ENCODE data around the gene SLC2A2.

SLC2A2 gene

DNA sequence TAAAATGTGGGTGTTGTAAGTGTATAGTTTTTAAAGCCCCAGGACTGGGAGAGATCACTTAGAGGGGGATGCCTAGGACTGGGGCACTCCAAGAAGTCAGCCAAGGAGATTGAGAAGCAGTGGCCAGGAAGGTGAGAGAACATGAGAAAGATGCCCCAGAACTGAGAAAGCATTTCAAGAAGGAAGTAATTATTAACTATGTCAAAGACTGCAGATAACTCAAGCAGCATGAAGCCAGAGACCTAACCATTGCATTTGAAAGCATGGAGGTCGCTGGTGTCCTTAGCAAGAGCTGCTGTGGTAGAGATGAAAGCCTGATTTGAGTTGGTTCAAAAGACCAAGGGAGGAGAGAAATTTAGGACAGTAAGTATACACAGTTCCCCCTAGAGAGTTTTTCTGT, 30.6 kb upstream of the SLC2A2 start:
- H3K9me3 ChIP-seq (ENCODE audit: control insufficient read depth, low read length), result no peaks in the 10 kb centered on the region
- H3K36me3 ChIP-seq (ENCODE audit: control insufficient read depth, insufficient read depth, low read length), result no peaks in the 10 kb centered on the region
- no peak for DNase-seq
- H3K4me3 ChIP-seq (ENCODE audit: insufficient read depth, low read depth, low read length, poor library complexity, severe bottlenecking), result no peak overlapping the region
- H3K27ac ChIP-seq (ENCODE audit: insufficient read depth, low read length, poor library complexity, severe bottlenecking), result no peak overlapping the region
- no peaks in the 10 kb centered on the region for H3K27me3 ChIP-seq (replicated peaks; ENCODE audit: control insufficient read depth, insufficient read depth, low read length, poor library complexity, severe bottlenecking)
- no peaks in the 10 kb centered on the region for H3K4me1 ChIP-seq (ENCODE audit: control insufficient read depth, insufficient read depth, low read length, poor library complexity, severe bottlenecking)

DNA sequence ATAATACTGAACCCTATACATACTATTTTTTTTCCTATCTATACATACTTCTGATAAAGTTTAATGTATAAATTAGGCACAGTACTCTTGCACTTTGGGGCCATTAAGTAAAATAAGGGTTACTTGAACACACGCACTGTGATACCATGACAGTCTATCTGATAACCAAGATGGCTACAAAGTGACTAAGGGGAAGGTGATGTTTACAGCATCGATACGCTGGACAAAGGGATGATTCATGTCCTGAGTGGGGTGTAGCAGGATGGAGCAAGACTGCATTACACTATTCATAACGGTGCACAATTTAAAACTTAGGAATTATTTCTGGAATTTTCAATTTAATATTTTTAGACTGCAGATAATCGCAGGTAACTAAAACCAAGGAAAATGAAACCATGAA, 30.0 kb upstream of the SLC2A2 start:
- no peak overlapping the region for H3K27ac ChIP-seq (ENCODE audit: insufficient read depth, low read length, poor library complexity, severe bottlenecking)
- no peaks in the 10 kb centered on the region for H3K4me1 ChIP-seq (ENCODE audit: control insufficient read depth, insufficient read depth, low read length, poor library complexity, severe bottlenecking)
- H3K36me3 ChIP-seq (ENCODE audit: control insufficient read depth, insufficient read depth, low read length), result no peaks in the 10 kb centered on the region
- DNase-seq, result no peak
- no peaks in the 10 kb centered on the region for H3K9me3 ChIP-seq (ENCODE audit: control insufficient read depth, low read length)
- H3K27me3 ChIP-seq (replicated peaks; ENCODE audit: control insufficient read depth, insufficient read depth, low read length, poor library complexity, severe bottlenecking), result no peaks in the 10 kb centered on the region
- no peak overlapping the region for H3K4me3 ChIP-seq (ENCODE audit: insufficient read depth, low read depth, low read length, poor library complexity, severe bottlenecking)

DNA sequence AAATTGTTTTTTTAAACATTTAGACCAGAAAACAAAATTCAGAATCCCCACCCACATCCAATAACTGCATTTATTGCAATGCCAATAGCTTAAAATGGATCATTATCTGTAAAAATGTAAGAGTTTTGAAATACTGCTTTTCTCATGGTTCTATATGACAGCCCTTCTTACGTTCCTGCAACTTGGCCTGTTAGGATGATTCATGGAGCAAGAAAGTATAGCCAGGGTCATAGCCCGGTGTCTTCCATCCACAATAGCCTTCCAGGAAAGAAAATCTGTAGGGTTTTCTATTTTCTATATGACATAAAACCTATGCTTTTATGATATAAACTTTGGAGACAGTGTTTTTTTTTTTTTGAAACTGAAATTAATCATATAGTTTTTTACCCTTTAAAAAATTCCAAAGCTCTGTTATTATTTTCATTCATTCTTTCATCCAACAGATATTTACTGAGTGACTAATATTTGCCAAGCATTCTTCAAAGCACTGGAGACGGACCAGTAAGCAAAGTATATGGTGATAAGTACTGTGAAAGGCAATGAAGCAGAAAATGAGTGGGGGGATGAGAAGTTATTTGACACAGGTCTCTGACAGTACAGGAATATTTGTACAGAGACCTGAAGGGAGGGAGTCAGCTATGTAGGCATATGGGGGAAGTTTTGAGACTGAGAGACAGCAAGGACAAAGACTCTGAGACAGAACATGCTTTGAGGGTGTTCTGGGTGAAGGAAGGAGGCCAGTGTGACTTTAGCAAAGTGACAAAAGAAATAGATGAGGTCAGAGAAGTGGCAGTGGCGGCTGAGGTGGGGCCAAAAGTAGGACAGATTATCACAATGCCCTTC, 29.0 kb upstream of the SLC2A2 start:
- no peak for DNase-seq
- H3K27ac ChIP-seq (ENCODE audit: insufficient read depth, low read length, poor library complexity, severe bottlenecking), result no peak overlapping the region
- H3K27me3 ChIP-seq (replicated peaks; ENCODE audit: control insufficient read depth, insufficient read depth, low read length, poor library complexity, severe bottlenecking), result no peaks in the 10 kb centered on the region
- no peak overlapping the region for H3K4me3 ChIP-seq (ENCODE audit: insufficient read depth, low read depth, low read length, poor library complexity, severe bottlenecking)
- no peaks in the 10 kb centered on the region for H3K36me3 ChIP-seq (ENCODE audit: control insufficient read depth, insufficient read depth, low read length)
- H3K9me3 ChIP-seq (ENCODE audit: control insufficient read depth, low read length), result no peaks in the 10 kb centered on the region
- no peaks in the 10 kb centered on the region for H3K4me1 ChIP-seq (ENCODE audit: control insufficient read depth, insufficient read depth, low read length, poor library complexity, severe bottlenecking)

DNA sequence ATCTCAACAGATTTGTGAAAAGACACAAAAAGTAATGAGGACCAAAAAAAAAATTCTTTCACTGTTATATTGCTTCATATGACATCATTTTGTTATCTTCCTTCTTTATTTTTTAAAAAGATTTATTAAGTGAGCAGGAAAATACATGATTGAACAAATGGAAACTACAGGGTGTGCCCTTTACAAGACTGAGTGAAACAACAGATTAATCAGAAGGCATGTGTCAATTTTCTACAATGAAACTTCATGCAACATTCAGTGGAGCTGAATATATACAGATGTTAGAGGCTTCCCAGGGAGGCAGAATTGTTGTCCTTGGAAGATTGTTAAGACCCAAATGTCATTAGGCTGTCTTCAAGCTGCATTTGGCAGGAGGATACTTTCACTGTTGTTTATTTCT, 28.4 kb upstream of the SLC2A2 start:
- no peaks in the 10 kb centered on the region for H3K27me3 ChIP-seq (replicated peaks; ENCODE audit: control insufficient read depth, insufficient read depth, low read length, poor library complexity, severe bottlenecking)
- DNase-seq, result no peak
- H3K4me3 ChIP-seq (ENCODE audit: insufficient read depth, low read depth, low read length, poor library complexity, severe bottlenecking), result no peak overlapping the region
- no peaks in the 10 kb centered on the region for H3K9me3 ChIP-seq (ENCODE audit: control insufficient read depth, low read length)
- H3K27ac ChIP-seq (ENCODE audit: insufficient read depth, low read length, poor library complexity, severe bottlenecking), result no peak overlapping the region
- H3K36me3 ChIP-seq (ENCODE audit: control insufficient read depth, insufficient read depth, low read length), result no peaks in the 10 kb centered on the region
- H3K4me1 ChIP-seq (ENCODE audit: control insufficient read depth, insufficient read depth, low read length, poor library complexity, severe bottlenecking), result no peaks in the 10 kb centered on the region

DNA sequence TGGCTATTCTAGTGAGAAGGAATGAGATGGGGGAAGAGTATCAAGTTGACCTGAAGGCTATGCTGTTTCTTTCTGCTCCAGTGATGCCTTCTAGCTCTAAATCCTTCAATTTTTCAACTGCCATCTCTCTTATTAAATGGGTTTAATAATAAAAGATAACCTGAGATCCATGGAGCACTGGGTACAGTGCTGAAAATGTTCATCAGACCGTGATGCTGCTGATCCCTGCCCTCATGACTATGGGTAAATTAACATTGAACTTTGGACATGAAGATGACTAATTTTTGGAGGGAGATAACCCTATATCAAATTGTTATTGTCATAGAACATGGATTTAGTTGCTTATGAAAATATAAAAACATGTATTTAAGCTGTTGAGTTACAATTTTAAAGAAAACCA, 27.7 kb upstream of the SLC2A2 start:
- DNase-seq, result no peak
- Histone ChIP-seq H3K27me3 (replicated peaks; ENCODE audit: control insufficient read depth, insufficient read depth, low read length, poor library complexity, severe bottlenecking) (no peaks in the 10 kb centered on the region), H3K36me3 (ENCODE audit: control insufficient read depth, insufficient read depth, low read length) (no peaks in the 10 kb centered on the region), H3K9me3 (ENCODE audit: control insufficient read depth, low read length) (no peaks in the 10 kb centered on the region), H3K4me1 (ENCODE audit: control insufficient read depth, insufficient read depth, low read length, poor library complexity, severe bottlenecking) (no peaks in the 10 kb centered on the region), H3K4me3 (ENCODE audit: insufficient read depth, low read depth, low read length, poor library complexity, severe bottlenecking) (no peak overlapping the region), H3K27ac (ENCODE audit: insufficient read depth, low read length, poor library complexity, severe bottlenecking) (no peak overlapping the region)

DNA sequence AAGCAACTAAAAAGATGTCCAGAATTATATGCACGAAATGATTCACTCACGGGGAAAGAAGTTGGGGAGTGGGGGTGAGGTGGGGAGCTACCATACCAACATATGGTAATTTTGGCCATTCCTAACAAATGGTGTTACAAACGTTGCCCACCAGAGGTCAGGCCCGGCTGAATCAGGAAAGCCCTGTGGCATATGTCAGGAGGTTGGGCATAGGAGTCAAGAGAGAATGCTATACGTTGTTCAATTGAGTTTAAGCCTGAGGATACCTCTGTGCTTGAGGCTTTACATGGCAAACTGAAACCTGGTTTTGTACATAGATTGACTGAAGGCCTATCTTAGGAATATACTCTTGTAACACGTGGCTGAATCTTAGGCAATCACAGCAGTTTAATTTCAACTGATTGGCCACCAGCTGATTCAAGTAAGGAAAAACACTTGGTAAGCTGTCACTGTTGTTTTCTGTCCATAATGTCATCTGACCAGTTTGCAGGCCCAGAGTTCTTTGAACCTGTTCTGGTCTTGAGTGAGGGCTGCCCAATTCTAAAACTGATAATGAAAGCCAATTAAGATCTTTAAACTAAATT, 23.4 kb upstream of the SLC2A2 start:
- DNase-seq, result peak in 1 of 3 donors; percentile 9
- H3K4me3 ChIP-seq (ENCODE audit: insufficient read depth, low read depth, low read length, poor library complexity, severe bottlenecking), result no peak overlapping the region
- H3K27me3 ChIP-seq (replicated peaks; ENCODE audit: control insufficient read depth, insufficient read depth, low read length, poor library complexity, severe bottlenecking), result no peaks in the 10 kb centered on the region
- no peaks in the 10 kb centered on the region for H3K9me3 ChIP-seq (ENCODE audit: control insufficient read depth, low read length)
- no peak overlapping the region for H3K27ac ChIP-seq (ENCODE audit: insufficient read depth, low read length, poor library complexity, severe bottlenecking)
- H3K4me1 ChIP-seq (ENCODE audit: control insufficient read depth, insufficient read depth, low read length, poor library complexity, severe bottlenecking), result no peaks in the 10 kb centered on the region
- no peaks in the 10 kb centered on the region for H3K36me3 ChIP-seq (ENCODE audit: control insufficient read depth, insufficient read depth, low read length)

DNA sequence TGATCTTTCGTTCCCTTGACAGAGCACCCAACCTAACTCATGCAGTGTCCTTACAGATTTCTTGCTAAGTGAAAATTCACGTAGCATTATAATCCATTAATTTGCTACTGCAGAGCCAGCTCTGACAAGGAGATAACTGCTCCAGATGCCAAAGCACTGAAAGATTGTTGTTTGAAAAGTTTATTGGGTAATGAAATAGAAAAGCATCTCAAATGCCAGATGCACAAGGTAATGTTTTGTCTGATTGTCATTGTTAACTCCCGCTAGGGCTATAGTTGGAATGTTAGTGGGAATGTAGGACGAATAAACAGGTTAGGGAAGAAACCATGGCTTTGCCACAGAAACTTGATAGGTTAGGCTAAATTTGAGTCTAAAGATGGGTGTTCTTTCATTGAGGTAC, 20.2 kb upstream of the SLC2A2 start:
- no peaks in the 10 kb centered on the region for H3K27me3 ChIP-seq (replicated peaks; ENCODE audit: control insufficient read depth, insufficient read depth, low read length, poor library complexity, severe bottlenecking)
- no peak for DNase-seq
- H3K27ac ChIP-seq (ENCODE audit: insufficient read depth, low read length, poor library complexity, severe bottlenecking), result no peak overlapping the region

DNA sequence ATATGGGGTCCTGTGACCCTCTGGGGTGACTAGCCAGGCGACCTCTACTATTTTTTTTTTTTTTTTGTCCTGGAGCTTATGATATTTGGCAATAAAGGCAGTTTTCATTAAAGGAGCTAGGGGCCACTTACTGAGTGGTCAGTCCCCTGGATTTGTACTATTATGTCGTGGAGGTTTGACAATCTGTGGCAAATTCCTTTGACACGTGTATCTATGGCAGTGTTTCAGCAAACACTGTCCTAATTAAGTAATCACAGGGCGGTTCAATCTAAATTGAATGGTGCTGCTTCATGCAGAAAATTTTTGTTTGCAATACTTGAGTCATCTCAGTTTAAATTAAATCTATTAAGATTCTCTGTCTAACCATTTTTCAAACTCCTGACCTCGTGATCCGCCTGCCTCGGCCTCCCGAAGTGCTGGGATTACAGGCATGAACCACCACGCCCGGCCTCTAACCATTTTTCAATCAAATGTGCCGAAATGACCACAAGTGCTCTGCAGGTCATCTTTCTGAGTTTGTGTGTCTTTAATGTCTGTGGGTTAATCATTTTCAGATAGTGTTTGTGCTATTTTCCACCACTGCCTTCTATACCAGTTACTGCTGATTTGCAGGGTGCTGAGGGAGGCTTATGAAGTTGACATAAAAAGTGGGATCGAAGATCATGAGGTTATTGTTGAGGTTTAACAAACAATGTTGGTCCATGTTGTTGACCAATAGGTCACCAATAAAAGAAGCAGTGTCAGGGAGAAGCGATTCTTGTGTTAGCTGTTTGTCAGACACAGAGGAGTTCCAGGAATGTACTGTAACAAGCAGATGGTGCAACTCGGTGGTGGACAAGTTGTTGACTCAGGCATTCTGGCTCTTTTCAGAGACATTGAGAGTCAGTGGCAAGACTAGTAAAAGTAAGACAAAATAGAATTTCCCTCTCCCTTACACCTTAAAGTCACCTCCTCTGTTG, 18.6 kb upstream of the SLC2A2 start:
- Histone ChIP-seq H3K4me1 (ENCODE audit: control insufficient read depth, insufficient read depth, low read length, poor library complexity, severe bottlenecking) (no peaks in the 10 kb centered on the region), H3K4me3 (ENCODE audit: insufficient read depth, low read depth, low read length, poor library complexity, severe bottlenecking) (no peak overlapping the region), H3K27me3 (replicated peaks; ENCODE audit: control insufficient read depth, insufficient read depth, low read length, poor library complexity, severe bottlenecking) (no peaks in the 10 kb centered on the region), H3K9me3 (ENCODE audit: control insufficient read depth, low read length) (no peaks in the 10 kb centered on the region), H3K27ac (ENCODE audit: insufficient read depth, low read length, poor library complexity, severe bottlenecking) (no peak overlapping the region), H3K36me3 (ENCODE audit: control insufficient read depth, insufficient read depth, low read length) (no peaks in the 10 kb centered on the region)
- no peak for DNase-seq

More for the DNA sequence above, 20.2 kb upstream of the SLC2A2 start:
- no peaks in the 10 kb centered on the region for H3K36me3 ChIP-seq (ENCODE audit: control insufficient read depth, insufficient read depth, low read length)
- no peaks in the 10 kb centered on the region for H3K4me1 ChIP-seq (ENCODE audit: control insufficient read depth, insufficient read depth, low read length, poor library complexity, severe bottlenecking)
- H3K4me3 ChIP-seq (ENCODE audit: insufficient read depth, low read depth, low read length, poor library complexity, severe bottlenecking), result no peak overlapping the region
- H3K9me3 ChIP-seq (ENCODE audit: control insufficient read depth, low read length), result no peaks in the 10 kb centered on the region

DNA sequence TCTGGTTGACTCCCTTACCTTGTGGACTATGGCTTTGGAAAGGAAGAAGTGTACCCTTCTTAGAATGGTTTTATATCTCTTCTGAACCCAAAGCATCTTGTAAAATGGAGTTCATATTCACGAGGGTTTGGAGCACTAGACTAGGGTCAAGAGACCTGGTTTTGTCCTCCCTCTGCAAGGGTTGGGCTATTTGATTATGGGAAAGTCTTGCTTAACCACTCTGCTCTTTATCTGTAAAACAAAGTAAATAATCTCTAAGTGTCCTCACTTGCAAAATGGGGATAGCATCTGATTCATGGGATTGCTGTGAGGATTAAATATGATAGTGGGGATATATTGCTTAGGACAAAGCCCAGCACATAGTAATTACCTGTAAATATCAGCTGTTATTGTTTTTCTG, 17.9 kb upstream of the SLC2A2 start:
- no peak for DNase-seq
- Histone ChIP-seq H3K36me3 (ENCODE audit: control insufficient read depth, insufficient read depth, low read length) (no peaks in the 10 kb centered on the region), H3K9me3 (ENCODE audit: control insufficient read depth, low read length) (no peaks in the 10 kb centered on the region), H3K4me3 (ENCODE audit: insufficient read depth, low read depth, low read length, poor library complexity, severe bottlenecking) (no peak overlapping the region), H3K4me1 (ENCODE audit: control insufficient read depth, insufficient read depth, low read length, poor library complexity, severe bottlenecking) (no peaks in the 10 kb centered on the region), H3K27ac (ENCODE audit: insufficient read depth, low read length, poor library complexity, severe bottlenecking) (no peak overlapping the region), H3K27me3 (replicated peaks; ENCODE audit: control insufficient read depth, insufficient read depth, low read length, poor library complexity, severe bottlenecking) (no peaks in the 10 kb centered on the region)

DNA sequence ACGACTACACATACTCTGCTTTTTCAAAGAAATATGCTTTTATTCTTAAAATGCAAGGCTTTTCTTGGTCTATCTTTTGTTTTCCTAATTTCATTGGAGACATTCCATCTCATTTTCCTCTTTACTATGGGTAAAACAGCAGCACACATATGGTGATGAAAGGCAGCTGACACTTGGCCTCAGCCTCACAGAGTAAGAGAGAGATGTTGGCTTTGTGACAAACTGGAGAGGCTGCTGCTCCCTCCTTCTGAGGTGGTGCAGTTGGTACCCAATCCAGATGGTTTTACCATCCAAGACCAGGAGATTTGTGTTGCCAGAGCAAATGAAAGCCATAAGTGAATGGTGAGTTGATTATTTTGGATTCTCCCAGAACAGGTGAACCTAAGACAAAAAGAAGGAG, 13.2 kb upstream of the SLC2A2 start:
- Histone ChIP-seq H3K4me1 (ENCODE audit: control insufficient read depth, insufficient read depth, low read length, poor library complexity, severe bottlenecking) (no peaks in the 10 kb centered on the region), H3K27ac (ENCODE audit: insufficient read depth, low read length, poor library complexity, severe bottlenecking) (no peak overlapping the region), H3K27me3 (replicated peaks; ENCODE audit: control insufficient read depth, insufficient read depth, low read length, poor library complexity, severe bottlenecking) (no peaks in the 10 kb centered on the region), H3K36me3 (ENCODE audit: control insufficient read depth, insufficient read depth, low read length) (no peaks in the 10 kb centered on the region), H3K4me3 (ENCODE audit: insufficient read depth, low read depth, low read length, poor library complexity, severe bottlenecking) (no peak overlapping the region), H3K9me3 (ENCODE audit: control insufficient read depth, low read length) (no peaks in the 10 kb centered on the region)
- no peak for DNase-seq
